SK-N-MC (cell line): ENCODE measurements around the gene IZUMO1R.

Experiments used
- EZH2 ChIP-seq: fragments of 200-600 bp; sonication (generic); IDR thresholded peaks from one replicate; pipeline ENCODE4 v1.6.1; 2017; ENCODE audit warnings: antibody characterized with exemption
- POLR2AphosphoS5 ChIP-seq: IDR thresholded peaks from 2 replicates; pipeline ENCODE4 v1.6.1; 2012; ENCODE audit warnings: mild to moderate bottlenecking, low read depth, low read length, borderline replicate concordance

DNA sequence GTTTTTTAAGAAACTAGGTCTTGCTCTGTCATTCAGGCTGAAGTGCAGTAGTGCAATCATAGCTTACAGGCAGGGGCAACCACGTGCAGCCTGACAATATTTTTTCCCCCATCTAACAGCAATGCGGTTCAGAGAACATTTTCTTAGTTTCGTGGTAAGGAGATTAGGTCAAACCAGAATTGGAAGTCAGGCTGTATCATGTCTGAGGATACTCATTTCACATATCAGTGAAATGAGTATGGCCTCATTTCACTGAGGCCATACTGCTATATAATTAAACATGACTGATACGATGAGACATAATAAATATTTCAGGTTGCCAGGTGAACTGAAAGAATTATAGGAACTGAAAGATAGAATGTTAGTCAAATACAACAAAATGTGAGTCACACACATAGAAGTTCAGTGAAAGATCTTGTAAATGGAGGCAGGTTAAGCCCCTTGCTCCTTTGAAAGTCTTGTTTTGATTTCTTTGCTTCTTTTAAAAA, 32.5 kb upstream of the IZUMO1R start:
- no peak for TF ChIP-seq POLR2AphosphoS5
- TF ChIP-seq EZH2, result no peak
